CD4-positive, alpha-beta T cell (primary cell): ENCODE data around the gene CEP295NL. TPM values are rescaled to one million over a fixed set of nuclear protein-coding genes. Genes with fewer than 3 reads are reported as not detected.

Experiments
- ATAC-seq: fragments of 200-7000 bp; cut with Tn5 transposase; one replicate; pipeline ENCODE4 v1.10.0; 2022; ENCODE audit warnings: mild to moderate bottlenecking; ENCODE audit not compliant: poor library complexity
- CTCF ChIA-PET: fragments of 350-600 bp; sonication (Branson Sonifier 250); formaldehyde crosslinking; loops from one replicate; lab custom pipeline; 2021; ENCODE audit warnings: antibody characterized with exemption, inconsistent platforms; lab: Charles Lee
- POLR2A ChIA-PET: fragments of 350-600 bp; sonication (Branson Sonifier 250); formaldehyde crosslinking; loops from one replicate; lab custom pipeline; 2021; ENCODE audit warnings: antibody characterized with exemption, inconsistent platforms; lab: Charles Lee
- DNase-seq, 14 experiments: peaks; one replicate each; pipeline ENCODE4 v3.0.0-alpha.2; 2013 to 2020; ENCODE audit warnings: mixed read lengths in 2 of 14
- H3K27ac ChIP-seq, 2 donors: one replicate each; pipeline versions ENCODE4 v1.5.1 to v1.7.0; 2013; ENCODE audit warnings: low read length in 2 of 2, low read depth in 1 of 2, mild to moderate bottlenecking in 1 of 2
- H3K27me3 ChIP-seq, 2 experiments: 1 replicate in 1 of 2; 2 replicates in 1 of 2; pipeline versions ENCODE4 v1.6.1 to v1.7.0; 2013; ENCODE audit warnings: low read length in 2 of 2, control low read depth in 1 of 2, mild to moderate bottlenecking in 1 of 2, moderate library complexity in 1 of 2; ENCODE audit not compliant: insufficient read depth in 2 of 2, control insufficient read depth in 1 of 2
- H3K36me3 ChIP-seq: one replicate; pipeline ENCODE4 v1.6.1; 2013; ENCODE audit warnings: low read length, control low read depth; ENCODE audit not compliant: insufficient read depth
- H3K4me1 ChIP-seq: one replicate; pipeline ENCODE4 v1.6.1; 2013; ENCODE audit warnings: low read length, control low read depth; ENCODE audit not compliant: insufficient read depth
- H3K4me3 ChIP-seq: one replicate; pipeline ENCODE4 v1.5.1; 2013; ENCODE audit warnings: mild to moderate bottlenecking, low read length, moderate library complexity
- H3K9me3 ChIP-seq, 2 experiments: 1 replicate in 1 of 2; 2 replicates in 1 of 2; pipeline versions ENCODE4 v1.6.1 to v1.7.0; 2013; ENCODE audit warnings: low read length in 2 of 2, mild to moderate bottlenecking in 2 of 2, control low read depth in 1 of 2, moderate library complexity in 1 of 2; ENCODE audit not compliant: control insufficient read depth in 1 of 2, insufficient read depth in 1 of 2
- H3K27ac Mint-ChIP-seq: one replicate; pipeline ENCODE4 v1.8.0; 2020; ENCODE audit warnings: mixed read lengths
- H3K27me3 Mint-ChIP-seq: one replicate; pipeline ENCODE4 v1.8.0; 2021; ENCODE audit warnings: mixed read lengths
- H3K36me3 Mint-ChIP-seq: one replicate; pipeline ENCODE4 v1.8.0; 2021; ENCODE audit warnings: low read depth, mixed read lengths
- H3K4me1 Mint-ChIP-seq: one replicate; pipeline ENCODE4 v1.8.0; 2021; ENCODE audit warnings: low read depth, mixed read lengths
- H3K4me3 Mint-ChIP-seq: one replicate; pipeline ENCODE4 v1.8.0; 2020; ENCODE audit warnings: mild to moderate bottlenecking, mixed read lengths
- H3K9me3 Mint-ChIP-seq: one replicate; pipeline ENCODE4 v1.8.0; 2020; ENCODE audit warnings: mixed read lengths
- intact Hi-C, 2 experiments: fragments of 100-400 bp; cut with DNase I in 1 of 2; cut with micrococcal nuclease in 1 of 2; formaldehyde crosslinking; loops; one replicate each; pipeline versions ENCODE4 v1.15.1 to v1.9.0; 2023 to 2025; cut with DNase I, micrococcal nuclease
- total RNA-seq, 174 experiments: library from RNA in 2 of 174; stranded (reverse) in 2 of 174; gene quantifications; one replicate each; pipeline ENCODE4 v1.2.3 and lab custom pipeline; 2021 to 2026
- TF ChIP-seq, protein P1 (sequence below): fragments of 200-600 bp; IDR thresholded peaks from one replicate; pipeline ENCODE4 v1.8.0; 2022; ENCODE audit warnings: antibody characterized with exemption, mild to moderate bottlenecking

The CEP295NL gene
- total RNA-seq, 2 experiments from 2014 or later: 2.6 to 2.7 TPM

DNA sequence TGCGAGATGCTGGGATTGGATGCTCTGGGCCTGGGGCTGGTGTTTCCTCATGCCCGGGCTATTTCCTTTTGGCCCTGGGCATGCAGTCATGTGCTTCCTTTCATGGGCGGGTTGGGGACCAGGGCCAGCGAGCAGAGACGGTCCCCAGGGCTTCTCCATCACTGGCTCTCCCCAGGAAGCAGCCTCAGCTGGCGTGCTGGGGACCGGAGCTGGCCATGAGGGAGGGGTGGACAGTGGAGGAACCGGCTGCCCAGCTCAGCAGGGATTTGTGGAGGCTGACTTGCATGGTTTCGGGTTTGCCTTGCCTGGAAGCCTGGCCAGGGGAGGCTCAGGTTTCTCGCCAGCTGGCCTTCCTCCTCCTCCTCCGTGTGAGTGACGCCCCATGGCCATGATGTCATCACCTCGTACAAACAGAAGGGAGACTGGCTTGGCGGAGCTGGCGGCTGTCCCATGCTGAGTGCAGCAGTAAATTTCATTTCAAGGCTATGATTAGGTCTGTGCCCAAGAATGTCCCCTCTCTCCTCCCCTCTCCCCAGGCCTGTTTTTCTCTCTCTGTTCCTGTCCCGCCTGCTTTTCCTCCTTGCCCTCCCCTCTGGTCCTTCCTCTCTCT, 31.1 kb upstream of the CEP295NL start:
- peaks cover 3% of the 10 kb centered on the region for H3K4me1 Mint-ChIP-seq
- no peak overlapping the region for H3K4me3 Mint-ChIP-seq
- peaks cover 17% of the 10 kb centered on the region for H3K4me1 ChIP-seq
- ChIA-PET CTCF (no interaction called here), POLR2A (no interaction called here)
- no peak overlapping the region for H3K4me3 ChIP-seq
- DNase-seq (peak in 1 of 14 experiments; percentile 42), ATAC-seq (no peak)
- H3K9me3 Mint-ChIP-seq: no peaks in the 10 kb centered on the region
- no peak overlapping the region for H3K27ac ChIP-seq
- no peaks in the 10 kb centered on the region for H3K36me3 Mint-ChIP-seq
- TF ChIP-seq, protein P1, sequence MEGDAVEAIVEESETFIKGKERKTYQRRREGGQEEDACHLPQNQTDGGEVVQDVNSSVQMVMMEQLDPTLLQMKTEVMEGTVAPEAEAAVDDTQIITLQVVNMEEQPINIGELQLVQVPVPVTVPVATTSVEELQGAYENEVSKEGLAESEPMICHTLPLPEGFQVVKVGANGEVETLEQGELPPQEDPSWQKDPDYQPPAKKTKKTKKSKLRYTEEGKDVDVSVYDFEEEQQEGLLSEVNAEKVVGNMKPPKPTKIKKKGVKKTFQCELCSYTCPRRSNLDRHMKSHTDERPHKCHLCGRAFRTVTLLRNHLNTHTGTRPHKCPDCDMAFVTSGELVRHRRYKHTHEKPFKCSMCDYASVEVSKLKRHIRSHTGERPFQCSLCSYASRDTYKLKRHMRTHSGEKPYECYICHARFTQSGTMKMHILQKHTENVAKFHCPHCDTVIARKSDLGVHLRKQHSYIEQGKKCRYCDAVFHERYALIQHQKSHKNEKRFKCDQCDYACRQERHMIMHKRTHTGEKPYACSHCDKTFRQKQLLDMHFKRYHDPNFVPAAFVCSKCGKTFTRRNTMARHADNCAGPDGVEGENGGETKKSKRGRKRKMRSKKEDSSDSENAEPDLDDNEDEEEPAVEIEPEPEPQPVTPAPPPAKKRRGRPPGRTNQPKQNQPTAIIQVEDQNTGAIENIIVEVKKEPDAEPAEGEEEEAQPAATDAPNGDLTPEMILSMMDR: no peak
- H3K9me3 ChIP-seq: no peaks in the 10 kb centered on the region
- H3K27ac Mint-ChIP-seq: no peak overlapping the region
- H3K27me3 ChIP-seq: no peaks in the 10 kb centered on the region
- no peaks in the 10 kb centered on the region for H3K27me3 Mint-ChIP-seq
- H3K36me3 ChIP-seq: no peaks in the 10 kb centered on the region
- intact Hi-C loops: no loop called here

DNA sequence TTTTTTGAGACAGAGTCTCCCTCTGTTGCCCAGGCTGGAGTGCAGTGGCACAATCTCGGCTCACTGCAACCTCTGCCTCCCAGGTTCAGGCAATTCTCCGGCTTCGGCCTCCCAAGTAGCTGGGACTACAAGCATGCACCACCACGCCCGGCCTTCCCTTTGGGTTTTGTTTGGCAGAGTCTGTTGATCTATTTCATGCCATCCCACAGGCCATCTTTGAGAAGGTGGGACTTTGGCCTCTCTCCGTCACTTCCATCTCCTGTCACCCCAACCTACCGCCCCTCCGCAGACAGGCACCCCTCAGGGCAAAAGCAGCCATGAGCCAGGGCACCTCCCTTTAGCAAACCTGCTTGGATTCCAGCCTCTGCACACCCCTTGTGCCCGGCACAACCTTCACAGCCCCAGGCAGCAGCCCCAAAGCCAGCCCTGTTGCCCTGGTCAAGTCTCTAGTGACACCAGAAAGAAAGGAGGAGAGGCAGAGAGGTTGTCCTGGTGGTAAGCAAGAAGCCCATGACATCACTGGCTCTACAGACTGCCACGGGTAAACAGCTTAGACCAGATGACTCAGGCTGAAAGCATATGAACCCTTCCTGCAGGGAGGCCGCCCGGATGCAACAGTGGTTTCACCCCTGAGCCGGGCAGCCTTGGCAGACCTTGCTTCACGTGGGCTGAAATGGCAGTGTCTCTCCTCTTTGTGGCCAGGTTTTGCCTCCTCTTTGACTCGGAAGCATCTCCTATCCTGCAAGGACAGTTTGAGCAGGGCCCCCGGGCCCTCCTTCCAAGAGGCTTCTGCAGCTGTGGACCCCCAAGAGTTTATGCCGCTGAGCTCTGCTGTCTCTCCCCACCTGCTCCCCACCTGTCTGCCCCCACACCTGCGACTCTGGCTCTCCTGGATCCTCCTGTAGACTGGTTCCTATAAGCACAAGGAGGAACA, 30.3 kb upstream of the CEP295NL start:
- ATAC-seq: peak; percentile 91
- no peaks in the 10 kb centered on the region for H3K36me3 ChIP-seq
- TF ChIP-seq, protein P1: no peak
- intact Hi-C loops: no loop called here
- Mint-ChIP-seq H3K27ac (peak overlapping the region; percentile 72), H3K4me1 (peaks cover 3% of the 10 kb centered on the region), H3K27me3 (no peaks in the 10 kb centered on the region), H3K9me3 (no peaks in the 10 kb centered on the region), H3K36me3 (no peaks in the 10 kb centered on the region), H3K4me3 (no peak overlapping the region)
- H3K9me3 ChIP-seq: no peaks in the 10 kb centered on the region
- H3K4me3 ChIP-seq: no peak overlapping the region
- no peaks in the 10 kb centered on the region for H3K27me3 ChIP-seq
- peaks cover 17% of the 10 kb centered on the region for H3K4me1 ChIP-seq
- peak in 11 of 14 experiments; percentile 19 to 69 (median 38) for DNase-seq
- H3K27ac ChIP-seq: no peak overlapping the region
- POLR2A ChIA-PET: no interaction called here
- CTCF ChIA-PET: no interaction called here

DNA sequence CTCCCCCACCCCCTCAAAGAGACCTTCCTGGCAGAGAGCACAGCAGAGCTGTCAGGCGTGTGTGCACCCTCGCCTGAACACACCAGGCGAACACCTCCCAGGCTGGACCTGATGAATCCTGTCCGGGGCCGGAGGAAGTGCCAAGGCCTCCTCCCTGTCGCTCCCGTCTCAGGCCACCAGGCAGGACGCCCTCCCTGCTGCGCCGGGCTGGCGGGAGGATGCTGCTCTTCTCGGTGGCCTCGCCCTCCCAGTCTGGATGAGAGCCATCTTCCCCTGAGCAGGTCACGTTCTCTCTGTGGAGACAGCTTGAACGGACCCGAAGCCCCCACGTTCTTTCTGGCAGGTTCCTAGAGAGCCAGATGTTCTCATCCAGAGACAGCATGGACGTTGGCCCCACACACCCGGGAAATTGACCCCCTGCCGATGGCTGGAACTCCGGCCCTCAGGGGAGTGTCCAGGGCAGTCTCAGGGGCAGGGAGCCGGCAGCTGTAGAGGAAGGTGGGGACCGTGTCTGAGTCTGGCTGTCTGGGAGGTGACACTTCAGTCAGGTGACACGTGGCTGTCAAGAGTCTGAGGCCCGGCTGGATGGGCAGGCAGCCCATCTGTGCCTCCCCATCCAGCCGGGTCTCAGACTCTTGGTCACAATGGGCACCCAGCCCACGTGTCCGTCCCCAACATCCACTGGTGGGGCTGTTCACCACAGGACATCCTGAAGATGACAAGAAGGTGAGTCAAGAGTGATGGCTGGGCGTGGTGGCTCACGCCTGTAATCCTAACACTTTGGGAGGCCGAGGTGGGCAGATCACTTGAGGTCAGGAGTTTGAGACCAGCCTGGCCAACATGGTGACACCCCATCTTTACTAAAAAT, 27.1 kb upstream of the CEP295NL start:
- Mint-ChIP-seq H3K27ac (no peak overlapping the region), H3K4me1 (peaks cover 3% of the 10 kb centered on the region), H3K9me3 (no peaks in the 10 kb centered on the region), H3K4me3 (no peak overlapping the region), H3K27me3 (no peaks in the 10 kb centered on the region), H3K36me3 (no peaks in the 10 kb centered on the region)
- intact Hi-C loops: no loop called here
- CTCF ChIA-PET: no interaction called here
- peaks cover 23% of the 10 kb centered on the region for H3K4me1 ChIP-seq
- ATAC-seq: no peak
- no peak overlapping the region for H3K4me3 ChIP-seq
- peaks cover 0 to 3% of the 10 kb centered on the region in 2 experiments for H3K27me3 ChIP-seq
- TF ChIP-seq, protein P1: no peak
- no peaks in the 10 kb centered on the region for H3K36me3 ChIP-seq
- POLR2A ChIA-PET: no interaction called here
- peaks cover 0 to 8% of the 10 kb centered on the region in 2 experiments for H3K9me3 ChIP-seq
- no peak for DNase-seq
- H3K27ac ChIP-seq: no peak overlapping the region
